H1 (cell line): ENCODE data around the gene KREMEN1. TPM values are rescaled to one million over a fixed set of nuclear protein-coding genes. Genes with fewer than 3 reads are reported as not detected.

Experiments used
- CTCF ChIA-PET: fragments of 300-600 bp; sonication (Branson Sonifier 250); formaldehyde crosslinking; loops from one replicate; lab custom pipeline; 2021; ENCODE audit not compliant: partially characterized antibody; lab: Charles Lee
- POLR2A ChIA-PET: fragments of 300-600 bp; sonication (Branson Sonifier 250); formaldehyde crosslinking; loops from one replicate; lab custom pipeline; 2021; ENCODE audit warnings: inconsistent platforms; ENCODE audit not compliant: partially characterized antibody; lab: Charles Lee
- DNase-seq, 2 experiments: peaks; one replicate each; pipeline versions ENCODE4 v3.0.0 to v3.0.0-alpha.2; 2010 to 2022; ENCODE audit warnings: low spot score in 2 of 2, low read depth in 1 of 2, mixed read lengths in 1 of 2
- FAIRE-seq: peaks from 2 replicates; lab custom pipeline; 2011; peaks lifted over from hg19 to GRCh38; lab: Jason Lieb, UNC
- H2AFZ ChIP-seq: 2 replicates; pipeline ENCODE4 v1.8.1; 2012; ENCODE audit warnings: low read length, inconsistent platforms
- H2AK5ac ChIP-seq: 2 replicates; pipeline ENCODE4 v1.6.1; 2013; ENCODE audit warnings: low read depth, low read length
- H2BK120ac ChIP-seq: replicated peaks from 2 replicates; pipeline ENCODE3; 2013; ENCODE audit warnings: low read depth, low read length, inconsistent platforms
- H2BK12ac ChIP-seq: 2 replicates; pipeline ENCODE4 v1.6.1; 2013; ENCODE audit warnings: low read depth, low read length
- H2BK15ac ChIP-seq: 2 replicates; pipeline ENCODE4 v1.6.1; 2013; ENCODE audit warnings: low read length
- H2BK20ac ChIP-seq: 2 replicates; pipeline ENCODE4 v1.6.1; 2013; ENCODE audit warnings: low read length
- H2BK5ac ChIP-seq: 2 replicates; pipeline ENCODE4 v1.6.1; 2013; ENCODE audit warnings: low read depth, low read length
- H3K14ac ChIP-seq: 2 replicates; pipeline ENCODE4 v1.6.1; 2013; ENCODE audit warnings: inconsistent platforms; ENCODE audit not compliant: insufficient read length
- H3K18ac ChIP-seq: 2 replicates; pipeline ENCODE4 v1.6.1; 2013; ENCODE audit warnings: low read length; ENCODE audit errors: extremely low read depth
- H3K23ac ChIP-seq: 2 replicates; pipeline ENCODE4 v1.6.1; 2013; ENCODE audit warnings: inconsistent platforms; ENCODE audit not compliant: insufficient read length
- H3K23me2 ChIP-seq: 2 replicates; pipeline ENCODE4 v1.6.1; 2013; ENCODE audit warnings: low read depth, low read length
- H3K27ac ChIP-seq: 2 replicates; pipeline ENCODE4 v1.6.1; 2011; ENCODE audit warnings: low read depth, low read length, inconsistent platforms
- H3K27me3 ChIP-seq, 4 experiments: replicated peaks in 1 of 4; 1 replicate in 1 of 4; 2 replicates in 3 of 4; pipeline versions ENCODE4 v1.6.1 to v1.8.1; 2011 to 2013; ENCODE audit warnings: low read length in 3 of 4, mild to moderate bottlenecking in 3 of 4, inconsistent platforms in 2 of 4, mixed read lengths in 2 of 4, moderate library complexity in 1 of 4; ENCODE audit not compliant: control insufficient read depth in 3 of 4, insufficient read depth in 3 of 4; ENCODE audit errors: extremely low read depth in 1 of 4
- H3K36me3 ChIP-seq, 4 experiments: 2 replicates each; pipeline versions ENCODE4 v1.6.1 to v1.8.1; 2011 to 2013; ENCODE audit warnings: mild to moderate bottlenecking in 4 of 4, low read length in 3 of 4, moderate library complexity in 2 of 4, control low read depth in 1 of 4, inconsistent platforms in 1 of 4; ENCODE audit not compliant: insufficient read depth in 4 of 4, control insufficient read depth in 2 of 4
- H3K4ac ChIP-seq: replicated peaks from 2 replicates; pipeline ENCODE3; 2013; ENCODE audit warnings: low read length, low read depth, mixed read lengths, inconsistent platforms; ENCODE audit not compliant: insufficient read length
- H3K4me1 ChIP-seq, 4 experiments: replicated peaks in 1 of 4; 1 replicate in 1 of 4; 2 replicates in 3 of 4; pipeline versions ENCODE4 v1.6.1 to v1.8.1; 2011 to 2013; ENCODE audit warnings: low read length in 3 of 4, inconsistent platforms in 2 of 4, mixed read lengths in 1 of 4; ENCODE audit not compliant: insufficient read depth in 4 of 4, control insufficient read depth in 3 of 4
- H3K4me2 ChIP-seq, 2 experiments: 2 replicates each; pipeline versions ENCODE4 v1.6.1 to v1.8.1; 2011 to 2013; ENCODE audit warnings: low read depth in 2 of 2, low read length in 2 of 2, control low read depth in 1 of 2, inconsistent platforms in 1 of 2, mild to moderate bottlenecking in 1 of 2; ENCODE audit not compliant: insufficient read depth in 1 of 2
- H3K4me3 ChIP-seq, 4 experiments: fragments of 200-600, 300-600 bp in 1 of 4; sonication (generic), shearing (Covaris generic), sonication (Bioruptor Twin) in 1 of 4; 2 replicates each; pipeline versions ENCODE4 v1.5.1 to v1.8.1; 2011 to 2016; ENCODE audit warnings: low read length in 4 of 4, low read depth in 3 of 4, control low read depth in 2 of 4, inconsistent platforms in 2 of 4, mild to moderate bottlenecking in 2 of 4, mixed read lengths in 1 of 4, moderate library complexity in 1 of 4; ENCODE audit not compliant: insufficient read depth in 2 of 4; ENCODE audit errors: extremely low read depth in 1 of 4
- H3K56ac ChIP-seq: replicated peaks from 2 replicates; pipeline ENCODE3; 2013; ENCODE audit warnings: low read depth, mild to moderate bottlenecking, mixed read lengths, low read length, inconsistent platforms; ENCODE audit not compliant: insufficient read length
- H3K79me1 ChIP-seq: 2 replicates; pipeline ENCODE4 v1.6.1; 2013; ENCODE audit warnings: low read depth, low read length, control low read depth
- H3K79me2 ChIP-seq, 2 experiments: 2 replicates each; pipeline versions ENCODE4 v1.6.1 to v1.8.1; 2012 to 2013; ENCODE audit warnings: low read length in 2 of 2, mild to moderate bottlenecking in 2 of 2, inconsistent platforms in 1 of 2; ENCODE audit not compliant: insufficient read depth in 2 of 2, control insufficient read depth in 1 of 2
- H3K9ac ChIP-seq, 4 experiments: replicated peaks in 1 of 4; 1 replicate in 1 of 4; 2 replicates in 3 of 4; pipeline versions ENCODE4 v1.6.1 to v1.8.1; 2011 to 2013; ENCODE audit warnings: low read depth in 3 of 4, low read length in 3 of 4, control low read depth in 2 of 4, mild to moderate bottlenecking in 2 of 4, moderate library complexity in 2 of 4, inconsistent platforms in 1 of 4; ENCODE audit errors: extremely low read depth in 1 of 4
- H3K9me3 ChIP-seq, 2 experiments: 2 replicates each; pipeline versions ENCODE4 v1.6.1 to v1.8.1; 2012 to 2013; ENCODE audit warnings: mild to moderate bottlenecking in 2 of 2, moderate library complexity in 2 of 2, control low read depth in 1 of 2, inconsistent platforms in 1 of 2, low read depth in 1 of 2, low read length in 1 of 2, mixed read lengths in 1 of 2; ENCODE audit not compliant: insufficient read depth in 2 of 2
- H4K20me1 ChIP-seq, 2 experiments: replicated peaks in 1 of 2; 2 replicates each; pipeline versions ENCODE3 to v1.8.1; 2011 to 2013; ENCODE audit warnings: inconsistent platforms in 2 of 2, low read length in 2 of 2, mild to moderate bottlenecking in 1 of 2; ENCODE audit not compliant: insufficient read depth in 2 of 2, control insufficient read depth in 1 of 2
- H4K5ac ChIP-seq: 2 replicates; pipeline ENCODE4 v1.6.1; 2013; ENCODE audit warnings: low read length, low read depth, mixed read lengths, inconsistent platforms; ENCODE audit not compliant: insufficient read length
- H4K8ac ChIP-seq: 2 replicates; pipeline ENCODE4 v1.8.0; 2013; ENCODE audit warnings: mild to moderate bottlenecking, moderate library complexity, low read length, inconsistent platforms; ENCODE audit not compliant: insufficient read depth; ENCODE audit errors: extremely low read depth
- H4K91ac ChIP-seq: replicated peaks from 2 replicates; pipeline ENCODE3; 2013; ENCODE audit warnings: low read length, mixed read lengths, inconsistent platforms; ENCODE audit not compliant: insufficient read length
- BRCA1 ChIP-seq: IDR thresholded peaks from 2 replicates; pipeline ENCODE4 v1.6.1; 2012; ENCODE audit warnings: low read depth, low read length, improper control_type of control experiment
- CHD1 ChIP-seq: IDR thresholded peaks from 2 replicates; pipeline ENCODE4 v1.6.1; 2012; ENCODE audit warnings: low read depth, low read length, improper control_type of control experiment
- KDM1A ChIP-seq: fragments of 200-600, 300-600 bp; sonication (generic); IDR thresholded peaks from 2 replicates; pipeline ENCODE4 v1.7.1; 2016; ENCODE audit warnings: mild to moderate bottlenecking, low read length, borderline replicate concordance
- RAD21 ChIP-seq, 2 experiments: IDR thresholded peaks in 1 of 2; conservative IDR thresholded peaks in 1 of 2; 2 replicates each; pipeline ENCODE4 v1.6.1; 2011; ENCODE audit warnings: low read depth in 2 of 2, low read length in 2 of 2, improper control_type of control experiment in 1 of 2, inconsistent platforms in 1 of 2, mild to moderate bottlenecking in 1 of 2, moderate library complexity in 1 of 2
- SIN3A ChIP-seq, 2 experiments: IDR thresholded peaks in 1 of 2; conservative IDR thresholded peaks in 1 of 2; 2 replicates each; pipeline ENCODE4 v1.6.1; 2011 to 2012; ENCODE audit warnings: low read length in 2 of 2, improper control_type of control experiment in 1 of 2, low read depth in 1 of 2, mild to moderate bottlenecking in 1 of 2
- SP4 ChIP-seq: IDR thresholded peaks from 2 replicates; pipeline ENCODE4 v1.6.1; 2012; ENCODE audit warnings: low read length, inconsistent platforms
- WGBS, 2 experiments: shearing (Covaris generic) in 1 of 2; methylation state at CpG; one replicate each; pipeline versions ENCODE4 v1.1.6 to v1.1.7; 2013 to 2015; ENCODE audit warnings: low lambda C conversion rate in 2 of 2, mixed read lengths in 2 of 2, inconsistent platforms in 1 of 2, low coverage in 1 of 2, missing lambda C conversion rate in 1 of 2; ENCODE audit not compliant: insufficient replicate concordance in 2 of 2, insufficient coverage in 1 of 2, insufficient read length in 1 of 2; ENCODE audit errors: extremely low coverage in 1 of 2, missing lambda C conversion rate in 1 of 2; 5-methylcytosine and 5-hydroxymethylcytosine counted together
- polyA plus RNA-seq, 7 experiments: library from polyadenylated mRNA; depleted of rRNA in 3 of 7; stranded (reverse) in 5 of 7; unstranded in 2 of 7; fragments of >200 nt in 5 of 7; fragments of 200-250 nt in 2 of 7; gene quantifications; 1 replicate in 5 of 7; 2 replicates in 1 of 7; 4 replicates in 1 of 7; pipeline versions ENCODE4 v1.2.1 to v1.2.3, GENCODE V29; 2011 to 2013; ENCODE audit warnings: missing spikeins in 2 of 7, mixed read lengths in 2 of 7
- total RNA-seq: library from RNA; stranded (reverse); fragmentation: NEBNext Ultra II Directional; extraction: Animal tissue kit (Norgen Biotek cat#: 25700); gene quantifications from 2 replicates; pipeline ENCODE4 v1.2.1, GENCODE V29; 2021
- TF ChIP-seq, protein P1 (sequence below): IDR thresholded peaks from 2 replicates; pipeline ENCODE4 v1.6.1; 2011; ENCODE audit warnings: low read depth, mild to moderate bottlenecking, low read length; ENCODE audit not compliant: insufficient read depth

KREMEN1 gene
- total and polyA plus RNA-seq, 2 of the 8 experiments (the other 6 are each of a cell fraction or from before 2014, with no cell fraction given): 2.1 to 3.2 TPM

DNA sequence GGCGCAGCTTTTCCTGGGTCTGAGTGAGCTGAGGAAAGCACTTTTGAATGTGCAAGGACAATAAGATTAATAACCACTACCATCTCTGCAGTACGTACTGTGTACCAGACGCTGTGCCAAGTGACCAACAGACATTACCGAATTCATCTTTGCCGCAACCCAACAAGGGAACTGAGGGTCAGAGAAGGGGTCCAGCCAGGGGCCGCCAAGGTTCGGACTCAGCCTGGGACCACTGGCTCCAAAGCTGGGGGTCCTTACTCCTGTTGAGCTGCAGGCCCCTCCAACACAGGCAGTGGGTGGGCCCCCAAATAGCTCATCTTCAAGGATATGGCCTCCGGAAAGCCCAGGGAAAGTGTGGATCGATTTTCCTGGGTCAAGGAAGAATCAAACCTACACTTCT is 77.9 kb downstream of the KREMEN1 start:
- no peak overlapping the region for H3K14ac ChIP-seq
- no peaks in the 10 kb centered on the region for H3K23me2 ChIP-seq
- no peak overlapping the region for H3K18ac ChIP-seq
- 0 out of 2 replicates have a peak overlapping the region, but pooled peaks have one; percentile 23 for H2BK15ac ChIP-seq
- H2BK120ac ChIP-seq: no peak overlapping the region
- H3K4ac ChIP-seq: no peak overlapping the region
- 93% methylated on average over 9 of the region's 9 CpGs; no CpG with 5 or more reads in 1 of the 2 experiments for WGBS, 2 experiments
- no peaks in the 10 kb centered on the region for H3K9me3 ChIP-seq
- no peak for FAIRE-seq
- no peak for DNase-seq
- H2AK5ac ChIP-seq: no peak overlapping the region
- H2AFZ ChIP-seq: no peak overlapping the region
- CTCF ChIA-PET: interaction anchor here (0.5 to 9.4 kb wide), 6 partner anchors 12 to 95 kb away, joined by 3 to 79 read pairs (median 4); no protein-coding TSS in a partner anchor
- H2BK20ac ChIP-seq: no peak overlapping the region
- H3K27me3 ChIP-seq: no peaks in the 10 kb centered on the region
- peaks cover 8 to 25% (median 12%) of the 10 kb centered on the region in 4 experiments for H3K4me1 ChIP-seq
- H3K9ac ChIP-seq: no peak overlapping the region
- H3K4me3 ChIP-seq: no peak overlapping the region
- H3K79me1 ChIP-seq: no peaks in the 10 kb centered on the region
- no peak overlapping the region for H2BK5ac ChIP-seq
- H3K27ac ChIP-seq: no peak overlapping the region
- no peaks in the 10 kb centered on the region for H3K79me2 ChIP-seq
- H4K20me1 ChIP-seq: no peaks in the 10 kb centered on the region
- H4K8ac ChIP-seq: no peak overlapping the region
- H3K4me2 ChIP-seq: no peak overlapping the region
- no peak overlapping the region for H4K91ac ChIP-seq
- H3K56ac ChIP-seq: no peak overlapping the region
- no peak overlapping the region for H4K5ac ChIP-seq
- POLR2A ChIA-PET: interaction anchor here (0.6 to 1.4 kb wide), 6 partner anchors 10 to 417 kb away, joined by 3 to 4 read pairs (median 4); no protein-coding TSS in a partner anchor
- H3K36me3 ChIP-seq: no peaks in the 10 kb centered on the region; a peak in 1 of 8 replicates
- no peak overlapping the region for H3K23ac ChIP-seq
- no peak overlapping the region for H2BK12ac ChIP-seq
- TF ChIP-seq BRCA1: no peak
- no peak for TF ChIP-seq RAD21 (IDR thresholded peaks at IDR 0.05 in 1 of 2, conservative IDR thresholded peaks at IDR 0.05 in 1 of 2; ENCODE audit: low read depth in 2 of 2, low read length in 2 of 2)
- no peak for TF ChIP-seq KDM1A
- TF ChIP-seq SIN3A (conservative IDR thresholded peaks at IDR 0.05 in 1 of 2, IDR thresholded peaks at IDR 0.05 in 1 of 2; ENCODE audit: low read depth in 1 of 2, low read length in 2 of 2): no peak
- TF ChIP-seq, protein P1, sequence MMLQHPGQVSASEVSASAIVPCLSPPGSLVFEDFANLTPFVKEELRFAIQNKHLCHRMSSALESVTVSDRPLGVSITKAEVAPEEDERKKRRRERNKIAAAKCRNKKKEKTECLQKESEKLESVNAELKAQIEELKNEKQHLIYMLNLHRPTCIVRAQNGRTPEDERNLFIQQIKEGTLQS: no peak
- no peak for TF ChIP-seq SP4
- no peak for TF ChIP-seq CHD1
